Measurements from ENCODE around the gene PDS5A. TPM values are rescaled to one million over a fixed set of nuclear protein-coding genes. Genes with fewer than 3 reads are reported as not detected.
A peak's percentile ranks its signal among the peaks of the same experiment; 100 is the strongest.
"Not testable (repeated sequence)": the region's sequence is repeated elsewhere in the genome, so short reads cannot be mapped to it uniquely, and the experiment has no call there.

PDS5A gene
- total and polyA plus RNA-seq, 5 donors, result 13.9 to 37.3 (median 36.0) TPM

DNA sequence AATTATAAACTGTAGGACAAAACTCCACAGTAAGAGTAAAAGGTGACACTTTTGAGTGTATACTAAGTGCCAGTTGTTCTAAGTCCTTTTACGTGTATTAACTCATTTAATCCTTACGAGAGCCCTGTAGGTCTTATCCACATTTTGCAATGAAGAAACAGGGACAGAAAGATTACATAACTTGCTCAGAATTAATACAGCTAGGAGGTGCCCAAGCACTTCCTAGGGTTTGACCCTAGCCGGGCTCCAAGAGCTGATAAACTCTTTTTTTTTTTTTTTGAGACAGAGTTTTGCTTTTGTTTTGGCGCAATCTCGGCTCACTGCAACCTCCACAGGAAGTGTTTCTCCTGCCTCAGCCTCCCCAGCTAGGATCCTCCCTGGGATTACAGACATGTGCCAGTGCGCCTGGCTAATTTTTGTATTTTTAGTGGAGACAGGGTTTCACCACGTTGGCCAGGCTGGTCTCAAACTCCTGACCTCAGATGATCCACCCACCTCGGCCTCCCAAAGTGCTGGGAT, 169.4 kb downstream of the PDS5A start:
- no peak for DNase-seq

DNA sequence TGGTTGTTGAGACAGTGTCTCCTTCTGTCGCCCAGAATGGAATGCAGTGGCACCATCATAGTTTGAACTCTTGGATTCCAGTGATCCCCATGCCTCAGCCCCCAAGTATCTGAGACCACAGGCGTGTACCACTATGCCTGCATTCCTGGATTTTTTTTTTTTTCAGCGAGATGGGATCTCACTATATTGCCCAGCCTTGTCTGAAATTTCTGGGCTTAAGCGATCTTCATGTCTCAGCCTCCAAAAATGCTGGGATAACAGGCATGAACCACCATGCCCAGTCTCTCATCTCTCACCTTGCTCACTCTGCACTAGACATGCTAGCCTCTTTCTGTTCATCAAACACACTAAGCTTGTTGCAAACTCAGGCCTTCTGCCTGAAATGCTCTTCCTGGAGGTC, 175.7 kb downstream of the PDS5A start:
- intact Hi-C loops (cut with DNase I), result no loop called here
- Histone ChIP-seq H3K4me1 (ENCODE audit: control insufficient read depth, insufficient read depth, low read length) (no peaks in the 10 kb centered on the region), H3K27me3 (ENCODE audit: control insufficient read depth, insufficient read depth) (no peaks in the 10 kb centered on the region), H3K4me3 (ENCODE audit: low read length) (no peak overlapping the region), H3K9me3 (ENCODE audit: control insufficient read depth, low read length) (no peaks in the 10 kb centered on the region), H3K27ac (ENCODE audit: low read length) (no peak overlapping the region)
- DNase-seq (no peak), ATAC-seq (no peak)
- WGBS, result 71% methylated on average over 4 of the region's 4 CpGs

More for the DNA sequence above, 169.4 kb downstream of the PDS5A start:
- Histone ChIP-seq H3K27me3 (ENCODE audit: control insufficient read depth, insufficient read depth) (no peaks in the 10 kb centered on the region), H3K4me1 (ENCODE audit: control insufficient read depth, insufficient read depth, low read length) (no peaks in the 10 kb centered on the region), H3K27ac (ENCODE audit: low read length) (no peak overlapping the region), H3K4me3 (ENCODE audit: low read length) (no peak overlapping the region), H3K9me3 (ENCODE audit: control insufficient read depth, low read length) (no peaks in the 10 kb centered on the region)
- WGBS, result 65% methylated on average over 8 of the region's 8 CpGs
- ATAC-seq, result no peak
- intact Hi-C loops (cut with DNase I), result no loop called here

DNA sequence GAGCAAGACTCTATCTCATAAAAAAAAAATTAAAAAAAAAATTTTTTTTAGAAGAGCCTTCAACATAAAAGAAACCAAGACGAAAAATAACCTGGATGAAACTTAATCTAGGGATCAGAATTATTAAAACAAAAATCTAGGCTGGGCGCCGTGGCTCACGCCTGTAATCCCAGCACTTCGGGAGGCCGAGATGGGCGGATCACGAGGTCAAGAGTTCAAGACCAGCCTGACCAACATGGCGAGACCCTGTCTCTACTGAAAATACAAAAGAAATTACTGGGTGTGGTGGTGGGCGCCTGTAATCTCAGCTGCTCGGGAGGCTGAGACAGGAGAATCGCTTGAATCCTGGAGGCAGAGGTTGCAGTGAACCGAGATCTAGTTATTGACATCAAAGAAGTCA, 184.7 kb downstream of the PDS5A start:
- WGBS, result 95% methylated on average over 13 of the region's 13 CpGs
- H3K27me3 ChIP-seq (ENCODE audit: control insufficient read depth, insufficient read depth); H3K4me1 ChIP-seq (ENCODE audit: control insufficient read depth, insufficient read depth, low read length); intact Hi-C loops (cut with DNase I); H3K27ac ChIP-seq (ENCODE audit: low read length); H3K9me3 ChIP-seq (ENCODE audit: control insufficient read depth, low read length); ATAC-seq; H3K4me3 ChIP-seq (ENCODE audit: low read length): not testable (repeated sequence)
- peak in 1 of 3 donors; percentile 47 for DNase-seq

DNA sequence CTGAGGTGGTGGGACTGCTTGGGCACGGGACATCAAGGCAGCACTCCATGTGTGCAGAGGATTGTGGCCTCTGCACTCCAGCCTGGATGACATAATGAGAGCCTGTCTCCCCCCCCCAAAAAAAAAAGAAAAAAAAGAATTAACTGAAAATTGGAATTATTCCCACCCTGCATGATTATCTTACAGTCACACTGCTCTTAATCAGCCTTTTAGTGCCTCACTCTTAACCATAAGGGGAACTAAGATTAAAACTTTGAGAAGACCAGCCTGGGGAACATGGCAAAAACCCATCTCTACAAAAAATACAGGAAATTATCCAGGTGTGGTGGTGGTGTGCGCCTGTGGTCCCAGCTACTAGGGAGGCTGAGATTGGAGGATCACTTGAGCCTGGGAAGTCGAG, 185.2 kb downstream of the PDS5A start:
- DNase-seq (no peak), ATAC-seq (no peak)
- 97% methylated on average over 3 of the region's 3 CpGs for whole genome bisulfite sequencing
- intact Hi-C loops (cut with DNase I), result no loop called here
- Histone ChIP-seq H3K27me3 (ENCODE audit: control insufficient read depth, insufficient read depth) (no peaks in the 10 kb centered on the region), H3K27ac (ENCODE audit: low read length) (no peak overlapping the region), H3K4me1 (ENCODE audit: control insufficient read depth, insufficient read depth, low read length) (no peaks in the 10 kb centered on the region), H3K9me3 (ENCODE audit: control insufficient read depth, low read length) (no peaks in the 10 kb centered on the region), H3K4me3 (ENCODE audit: low read length) (no peak overlapping the region)

DNA sequence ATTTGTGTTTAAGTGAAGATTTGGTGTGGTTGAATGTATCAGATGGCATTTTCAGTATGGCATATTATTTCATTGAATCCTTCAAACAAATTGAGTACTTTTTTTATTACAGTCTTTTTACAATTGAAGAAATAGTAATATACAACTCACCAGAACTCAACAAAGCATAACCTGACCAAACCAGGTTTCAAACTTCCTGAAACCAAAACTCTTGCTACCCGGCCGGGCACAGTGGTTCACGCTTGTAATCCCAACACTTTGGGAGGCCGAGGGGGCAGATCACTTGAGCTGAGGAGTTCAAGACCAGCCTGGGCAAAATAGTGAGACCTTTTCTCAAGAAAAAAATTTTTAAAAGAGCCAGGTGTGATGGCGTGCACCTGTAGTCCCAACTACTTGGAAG, 185.6 kb downstream of the PDS5A start:
- H3K4me3 ChIP-seq (ENCODE audit: low read length), result no peak overlapping the region
- WGBS, result 92% methylated on average over 5 of the region's 5 CpGs
- no peaks in the 10 kb centered on the region for H3K9me3 ChIP-seq (ENCODE audit: control insufficient read depth, low read length)
- H3K4me1 ChIP-seq (ENCODE audit: control insufficient read depth, insufficient read depth, low read length), result no peaks in the 10 kb centered on the region
- no peak overlapping the region for H3K27ac ChIP-seq (ENCODE audit: low read length)
- intact Hi-C loops (cut with DNase I), result no loop called here
- no peak for DNase-seq
- ATAC-seq, result no peak
- H3K27me3 ChIP-seq (ENCODE audit: control insufficient read depth, insufficient read depth), result no peaks in the 10 kb centered on the region

DNA sequence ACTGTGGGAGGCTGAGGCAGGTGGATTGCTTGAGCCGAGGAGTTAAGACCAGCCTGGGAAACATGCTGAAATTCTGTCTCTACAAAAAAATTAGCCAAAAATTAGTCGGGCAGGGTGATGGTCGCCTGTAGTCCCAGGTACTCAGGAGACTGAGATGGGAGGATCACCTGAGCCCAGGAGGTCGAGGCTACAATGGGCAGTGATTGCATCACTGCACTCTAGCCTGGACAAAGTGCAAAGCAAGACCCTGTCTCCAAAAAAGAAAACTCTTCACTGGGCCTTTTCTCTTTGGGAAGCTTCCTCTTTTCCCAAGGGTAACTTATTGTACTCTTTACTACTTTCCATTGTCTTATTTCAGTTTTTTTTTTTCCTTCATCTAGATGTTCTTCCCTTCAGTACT, 190.9 kb downstream of the PDS5A start:
- WGBS, result 82% methylated on average over 4 of the region's 4 CpGs
- no peaks in the 10 kb centered on the region for H3K9me3 ChIP-seq (ENCODE audit: control insufficient read depth, low read length)
- no peak for ATAC-seq
- H3K27ac ChIP-seq (ENCODE audit: low read length), result no peak overlapping the region
- DNase-seq, result no peak
- H3K4me3 ChIP-seq (ENCODE audit: low read length), result no peak overlapping the region
- no peaks in the 10 kb centered on the region for H3K27me3 ChIP-seq (ENCODE audit: control insufficient read depth, insufficient read depth)
- no peaks in the 10 kb centered on the region for H3K4me1 ChIP-seq (ENCODE audit: control insufficient read depth, insufficient read depth, low read length)
- intact Hi-C loops (cut with DNase I), result no loop called here

DNA sequence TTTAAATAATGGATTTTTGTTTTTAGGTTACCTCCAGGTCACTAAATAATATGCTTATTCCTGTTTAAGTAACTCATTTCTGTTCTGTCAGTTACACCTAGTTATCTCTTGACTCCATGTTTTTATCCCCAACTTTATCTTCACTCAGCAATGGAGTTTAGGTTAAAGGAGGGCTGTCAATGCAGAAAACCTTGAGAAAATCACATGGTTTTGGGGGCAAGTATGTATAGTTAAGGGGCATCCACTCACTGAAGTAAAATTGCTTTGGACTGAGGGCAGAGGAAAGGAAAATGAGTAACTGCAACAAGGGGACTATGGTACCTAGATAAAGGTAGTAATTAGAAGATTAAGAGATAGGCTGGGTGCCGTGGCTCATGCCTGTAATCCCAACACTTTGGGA, 192.6 kb downstream of the PDS5A start:
- no peak overlapping the region for H3K4me3 ChIP-seq (ENCODE audit: low read length)
- intact Hi-C loops (cut with DNase I), result no loop called here
- ATAC-seq (no peak), DNase-seq (no peak)
- no peak overlapping the region for H3K27ac ChIP-seq (ENCODE audit: low read length)
- no peaks in the 10 kb centered on the region for H3K4me1 ChIP-seq (ENCODE audit: control insufficient read depth, insufficient read depth, low read length)
- no peaks in the 10 kb centered on the region for H3K27me3 ChIP-seq (ENCODE audit: control insufficient read depth, insufficient read depth)
- 40% methylated on average over 1 of the region's 1 CpG for WGBS
- no peaks in the 10 kb centered on the region for H3K9me3 ChIP-seq (ENCODE audit: control insufficient read depth, low read length)

DNA sequence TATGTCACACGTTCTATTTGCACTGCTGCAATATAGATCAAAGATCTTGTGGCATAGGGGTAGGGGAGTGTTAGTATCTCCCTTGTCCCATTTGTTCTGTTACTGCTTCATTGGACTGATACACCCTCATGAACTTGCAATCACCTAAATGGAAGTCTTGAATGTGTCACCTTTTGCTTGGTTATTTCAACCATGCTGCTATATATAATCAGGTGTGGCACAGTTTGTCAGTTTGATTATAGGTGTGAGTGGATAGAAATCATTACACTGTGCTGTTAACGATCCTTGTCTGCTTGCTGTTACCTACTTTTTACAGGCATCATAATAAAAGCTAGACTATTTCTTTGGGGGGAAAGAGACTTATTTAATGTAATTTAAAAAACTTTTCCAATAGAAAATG, 195.7 kb downstream of the PDS5A start:
- WGBS, result 74% methylated on average over 2 of the region's 2 CpGs
- H3K27me3 ChIP-seq (ENCODE audit: control insufficient read depth, insufficient read depth), result not testable (repeated sequence)

More for the DNA sequence above, 195.7 kb downstream of the PDS5A start:
- H3K4me1 ChIP-seq (ENCODE audit: control insufficient read depth, insufficient read depth, low read length); DNase-seq; H3K4me3 ChIP-seq (ENCODE audit: low read length); H3K27ac ChIP-seq (ENCODE audit: low read length); ATAC-seq; H3K9me3 ChIP-seq (ENCODE audit: control insufficient read depth, low read length); intact Hi-C loops (cut with DNase I): not testable (repeated sequence)

Other genes starting within 250 kb of the PDS5A start
- 1 to 10 TPM; 5.6 to 7.3 (median 6.2) TPM for gene N4BP2, start 78.9 kb upstream of the PDS5A start, total RNA-seq
- 0.86 TPM for gene N4BP2, start 78.9 kb upstream of the PDS5A start, polyA plus RNA-seq
- gene RHOH, start 219.1 kb upstream of the PDS5A start, total RNA-seq, result 1 to 10 TPM in 1 of 4 donors, under 1 TPM in 3; 0.29 to 1.0 (median 0.47) TPM
- gene RHOH, start 219.1 kb upstream of the PDS5A start, polyA plus RNA-seq, result 0.07 TPM